Left colon (tissue), 2 donors: ENCODE data around the gene ADAMTS17. TPM values are rescaled to one million over a fixed set of nuclear protein-coding genes. Genes with fewer than 3 reads are reported as not detected.
"Not testable (repeated sequence)": the region's sequence is repeated elsewhere in the genome, so short reads cannot be mapped to it uniquely, and the experiment has no call there.

Experiments
- ATAC-seq: fragments of 200-7000 bp; cut with Tn5 transposase; one replicate; pipeline ENCODE4 v1.9.1; 2020; ENCODE audit warnings: mild to moderate bottlenecking, moderate library complexity
- DNase-seq, 2 donors: peaks; one replicate each; pipeline ENCODE4 v3.0.0-alpha.2; 2020
- intact Hi-C, 2 donors: fragments of 100-400 bp; cut with DNase I in 1 of 2; cut with micrococcal nuclease in 1 of 2; formaldehyde crosslinking; loops; one replicate each; pipeline versions ENCODE4 v1.11.2 to v1.14.0; 2022; cut with DNase I, micrococcal nuclease
- total RNA-seq, 2 donors: library from RNA; stranded (reverse); fragmentation: NEBNext Ultra II Directional; extraction: Animal tissue kit (Norgen Biotek cat#: 25700); gene quantifications; one replicate each; pipeline ENCODE4 v1.2.1, GENCODE V29; 2021
- donor health status: DM: no; HTN: no; CAD: no.
- donor health status: DM: yes; HTN: yes; CAD: no.

ADAMTS17 gene
- total RNA-seq, 2 donors from 2014 or later, result 5.9 to 7.4 TPM

DNA sequence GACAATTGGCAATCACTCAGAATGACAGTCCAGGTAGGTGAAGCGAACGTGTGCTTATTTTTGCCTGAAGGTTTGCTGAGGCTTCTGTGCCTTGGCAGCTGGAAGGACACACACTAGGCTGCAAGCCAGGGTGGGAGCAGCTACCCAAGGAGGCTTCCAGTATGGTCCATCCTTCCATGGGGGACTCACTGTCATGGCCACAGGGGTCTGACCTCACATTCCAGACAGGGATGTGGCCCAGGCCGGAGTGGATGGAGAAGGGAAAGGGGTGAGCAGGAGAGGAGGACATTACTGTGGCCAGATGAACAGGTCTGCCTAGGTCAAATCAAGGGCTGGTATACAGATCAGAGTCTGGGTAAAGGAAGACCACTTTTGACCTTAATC, 247.7 kb downstream of the ADAMTS17 start:
- DNase-seq (no peak), ATAC-seq (no peak)
- intact Hi-C loops, result no loop called here

DNA sequence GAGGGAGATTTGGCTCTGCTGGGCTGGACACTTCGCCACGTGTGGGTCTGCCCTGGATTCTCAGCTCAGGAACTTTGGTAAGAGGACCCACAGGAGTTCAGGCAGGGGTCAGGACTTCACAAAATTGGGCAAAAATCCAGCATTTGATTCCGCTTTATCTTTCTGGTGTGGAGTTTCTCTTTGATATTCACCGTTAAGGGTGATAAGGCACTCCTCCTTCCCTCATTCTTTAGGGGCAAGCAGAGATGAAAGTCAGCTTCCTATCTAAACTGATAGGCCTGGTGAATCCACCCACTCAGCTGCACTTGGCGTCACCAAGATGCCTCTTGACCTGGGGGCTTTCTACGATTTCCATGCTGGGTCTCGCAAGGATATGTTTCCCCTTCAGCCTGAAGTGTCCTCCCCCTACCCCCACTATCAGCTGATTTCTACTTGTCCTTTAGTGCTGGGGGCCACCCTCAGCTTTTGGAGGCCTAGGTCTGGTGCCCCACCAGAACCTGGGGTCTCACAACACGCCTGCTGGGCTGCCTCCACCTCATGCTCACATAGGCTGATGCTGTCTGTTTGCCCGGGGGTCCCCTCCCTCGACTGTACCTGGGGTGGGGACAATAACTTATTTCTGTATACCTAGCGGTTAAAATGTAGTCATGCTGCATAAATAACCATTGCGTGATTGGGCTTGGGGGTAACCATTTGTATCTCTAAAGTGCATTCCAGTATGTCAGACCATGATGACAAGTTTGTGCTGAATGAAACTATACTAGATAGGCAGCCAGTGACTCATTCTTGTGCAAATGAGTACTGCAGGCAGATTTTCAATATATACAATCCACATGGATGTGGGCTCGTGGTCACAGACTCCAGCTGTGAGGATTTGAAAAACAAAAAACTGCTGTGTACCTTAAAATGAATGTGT, 248.3 kb downstream of the ADAMTS17 start:
- ATAC-seq (no peak), DNase-seq (no peak)
- intact Hi-C loops, result no loop called here

DNA sequence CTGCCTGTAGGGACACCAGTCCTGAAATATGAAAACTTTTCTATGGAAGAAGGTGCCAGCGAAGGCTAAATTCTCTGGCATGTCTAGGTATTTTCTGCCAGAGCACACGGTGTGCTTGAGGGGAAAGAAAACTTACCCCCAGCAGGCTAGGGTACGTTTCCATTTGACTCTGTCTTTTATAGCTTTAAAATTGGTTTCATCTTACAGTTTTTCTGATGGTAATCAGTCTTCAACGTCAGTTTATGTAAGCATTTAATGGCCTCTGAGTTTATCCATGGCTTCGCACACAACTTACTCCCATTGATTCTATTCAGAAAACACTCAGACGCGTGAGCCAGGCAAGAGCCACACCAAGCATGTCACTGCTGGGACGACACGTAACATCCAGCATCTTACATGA, 249.7 kb downstream of the ADAMTS17 start:
- intact Hi-C loops, result no loop called here
- no peak for DNase-seq

DNA sequence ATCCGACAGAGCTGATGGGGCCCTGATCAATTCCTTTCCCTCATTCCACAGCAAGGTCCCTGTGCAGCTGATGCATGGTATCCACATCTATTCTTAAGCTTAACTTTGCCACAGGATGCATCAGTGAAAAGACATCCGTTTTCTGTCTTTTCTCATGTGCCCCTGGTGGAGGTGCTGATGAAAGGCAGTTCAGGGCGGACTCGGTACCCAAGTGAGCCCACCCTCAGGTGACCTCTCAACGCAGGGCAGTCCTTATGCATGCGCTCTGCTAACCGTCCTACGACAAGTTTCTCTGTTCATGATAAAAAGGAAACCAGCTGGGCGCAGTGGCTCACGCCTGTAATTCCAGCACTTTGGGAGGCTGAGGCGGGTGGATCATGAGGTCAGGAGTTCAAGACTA, 251.4 kb downstream of the ADAMTS17 start:
- intact Hi-C loops, result no loop called here
- no peak for ATAC-seq
- DNase-seq, result no peak

More for the DNA sequence above, 249.7 kb downstream of the ADAMTS17 start:
- ATAC-seq, result no peak

DNA sequence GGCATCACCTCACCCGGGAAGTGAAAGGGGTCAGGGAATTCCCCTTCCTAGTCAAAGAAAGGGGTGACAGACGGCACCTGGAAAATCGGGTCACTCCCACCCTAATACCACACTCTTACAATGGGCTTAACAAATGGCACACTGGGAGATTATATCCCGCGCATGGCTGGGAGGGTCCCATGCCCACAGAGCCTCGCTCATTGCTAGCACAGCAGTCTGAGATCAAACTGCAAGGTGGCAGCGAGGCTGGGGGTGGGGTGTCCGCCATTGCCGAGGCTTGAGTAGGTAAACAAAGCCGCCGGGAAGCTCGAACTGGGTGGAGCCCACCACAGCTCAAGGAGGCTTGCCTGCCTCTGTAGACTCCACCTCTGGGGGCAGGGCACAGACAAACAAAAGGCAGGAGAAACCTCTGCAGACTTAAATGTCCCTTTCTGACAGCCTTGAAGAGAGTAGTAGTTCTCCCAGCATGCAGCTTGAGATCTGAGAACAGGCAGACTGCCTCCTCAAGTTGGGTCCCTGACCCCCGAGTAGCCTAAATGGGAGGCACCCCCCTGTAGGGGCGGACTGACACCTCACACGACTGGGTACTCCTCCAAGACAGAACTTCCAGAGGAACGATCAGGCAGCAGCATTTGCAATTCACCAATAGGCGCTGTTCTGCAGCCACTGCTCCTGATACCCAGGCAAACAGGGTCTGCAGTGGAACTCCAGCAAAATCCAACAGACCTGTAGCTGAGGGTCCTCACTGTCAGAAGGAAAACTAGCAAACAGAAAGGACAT, 257.5 kb downstream of the ADAMTS17 start:
- intact Hi-C loops, ATAC-seq, DNase-seq: not testable (repeated sequence)

DNA sequence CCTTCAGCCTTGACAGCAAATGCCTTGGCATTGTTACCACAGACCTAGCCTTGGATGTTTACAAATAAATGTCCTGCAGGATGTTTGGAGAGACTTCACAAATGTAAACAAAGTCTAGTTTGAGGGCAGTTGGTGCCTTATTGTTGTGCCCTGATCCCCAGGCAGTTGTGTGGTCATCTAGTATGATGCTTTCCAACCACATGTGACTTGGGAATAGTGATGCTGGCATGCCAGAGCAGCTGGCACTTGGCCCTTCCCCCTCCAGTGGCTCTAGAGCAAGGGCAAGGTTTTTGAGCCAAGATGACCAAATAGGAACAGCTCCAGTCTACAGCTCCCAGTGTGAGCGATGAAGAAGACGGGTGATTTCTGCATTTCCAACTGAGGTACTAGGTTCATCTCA, 258.2 kb downstream of the ADAMTS17 start:
- ATAC-seq (no peak), DNase-seq (no peak)
- intact Hi-C loops, result no loop called here

DNA sequence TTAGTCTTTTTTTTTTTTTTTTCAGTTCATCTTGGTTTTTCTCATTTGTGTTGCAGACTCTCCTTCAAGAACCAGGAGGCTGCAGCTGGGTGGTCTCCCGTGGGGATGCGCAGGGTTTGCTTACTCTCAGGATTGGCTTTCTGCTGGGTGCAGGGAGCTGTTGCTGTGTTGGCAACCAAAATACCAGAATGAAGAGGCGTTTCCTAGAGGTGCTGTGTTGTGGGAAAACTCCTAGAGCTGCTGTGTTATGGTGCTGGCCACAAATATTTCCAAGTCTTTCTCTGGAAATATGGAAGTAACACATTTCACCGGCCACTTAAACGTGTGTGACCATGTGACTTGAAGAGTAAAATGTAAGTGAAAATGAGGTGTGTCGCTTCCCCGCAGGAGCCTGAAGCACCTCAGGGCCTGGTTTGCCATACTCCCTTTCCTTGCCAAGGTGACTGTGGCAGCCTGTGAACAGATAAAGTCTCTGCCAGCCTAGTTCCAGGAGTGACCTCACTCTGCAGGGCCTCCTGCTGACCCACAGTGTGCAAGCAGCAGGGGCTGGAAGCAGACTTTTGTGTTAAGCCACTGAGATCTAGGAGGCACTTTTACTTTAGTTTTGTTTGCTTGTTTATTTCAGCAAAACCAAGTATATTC, 258.9 kb downstream of the ADAMTS17 start:
- DNase-seq, result no peak
- ATAC-seq, result no peak
- intact Hi-C loops, result no loop called here

DNA sequence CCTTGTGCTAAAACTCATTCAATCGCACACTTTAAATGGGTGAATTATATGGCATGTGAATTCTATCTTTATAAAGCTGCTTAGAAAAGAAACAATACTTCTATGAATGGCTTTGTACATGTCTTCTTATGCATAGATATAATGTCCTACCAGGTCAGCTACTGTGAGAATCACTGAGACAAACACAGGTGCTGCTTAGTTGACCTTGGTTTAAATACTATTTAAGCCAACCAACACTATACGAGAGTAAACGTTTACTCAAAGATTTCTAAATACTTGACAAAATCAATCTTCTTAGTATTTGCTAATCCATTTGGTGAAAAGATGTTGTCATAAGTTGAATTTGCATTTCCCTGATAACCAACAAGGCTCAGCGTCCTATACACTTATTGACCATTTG, 260.3 kb downstream of the ADAMTS17 start:
- ATAC-seq (no peak), DNase-seq (no peak)
- intact Hi-C loops, result no loop called here

DNA sequence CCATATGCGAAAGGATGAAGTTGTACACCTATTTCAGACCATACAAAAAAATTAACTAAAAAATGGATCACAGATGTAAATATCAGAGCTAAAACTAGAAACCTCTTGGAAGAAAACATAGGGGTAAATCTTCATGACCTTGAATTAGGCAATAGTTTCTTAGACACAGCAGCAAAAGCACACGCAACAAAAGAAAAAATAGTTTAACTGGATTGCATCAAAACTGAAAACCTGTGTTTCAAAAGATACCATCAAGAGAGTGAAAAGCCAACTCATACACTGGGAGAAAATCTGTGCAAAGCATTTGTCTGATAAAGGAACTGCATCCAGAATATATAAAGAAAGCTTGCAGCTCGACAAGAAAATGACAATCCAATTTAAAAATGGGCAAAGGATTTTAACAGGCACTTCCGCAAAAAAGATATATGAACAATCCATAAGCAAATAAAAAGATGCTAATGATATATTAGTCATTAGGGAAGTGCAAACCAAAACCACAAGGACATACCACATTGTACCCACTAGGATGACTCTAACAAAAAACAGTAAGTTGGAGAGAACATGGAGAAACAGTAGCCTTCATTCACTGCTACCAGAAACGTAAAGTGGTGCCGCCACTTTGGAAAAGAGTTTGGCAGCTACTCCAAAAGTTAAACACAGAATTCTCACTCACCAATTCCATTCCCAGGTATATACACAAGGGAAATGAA, 263.1 kb downstream of the ADAMTS17 start:
- DNase-seq (no peak), ATAC-seq (no peak)
- intact Hi-C loops, result no loop called here

DNA sequence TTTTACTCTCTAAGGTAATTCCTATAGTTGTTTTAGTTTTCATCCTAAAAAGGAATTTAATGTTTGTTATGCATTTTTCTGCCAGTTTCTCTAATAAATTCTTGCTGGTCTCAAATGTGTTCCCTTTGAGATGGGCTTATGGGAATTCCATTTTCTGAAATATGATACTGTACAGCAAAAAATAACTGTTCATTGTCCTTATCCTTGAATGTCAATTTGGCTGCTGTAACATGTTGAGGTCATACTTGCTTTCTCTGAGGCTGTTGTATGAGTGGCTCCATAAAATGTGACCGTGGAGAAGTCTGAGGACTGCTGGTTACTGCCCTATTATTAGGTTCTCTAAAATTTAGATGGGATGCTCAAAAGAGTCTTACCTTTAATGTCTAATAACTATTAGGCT, 266.5 kb downstream of the ADAMTS17 start:
- ATAC-seq (no peak), DNase-seq (no peak)
- intact Hi-C loops, result no loop called here

DNA sequence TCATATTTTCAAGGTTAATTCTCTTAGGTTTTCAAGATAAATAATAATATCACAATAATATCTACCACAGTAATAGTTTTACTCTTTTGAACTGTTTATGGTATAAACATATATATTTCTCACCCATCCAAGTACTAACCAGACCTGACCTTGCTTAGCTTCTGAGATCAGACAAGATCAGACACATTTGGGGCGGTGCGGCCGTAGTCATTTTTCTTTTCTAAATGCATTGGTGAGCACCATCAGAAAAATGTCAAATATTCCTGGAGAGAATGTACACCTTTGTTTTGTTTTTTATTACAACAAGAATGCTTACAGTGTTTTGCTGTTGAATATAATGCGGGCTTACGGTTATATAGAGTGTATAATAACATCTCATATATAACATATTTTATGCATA, 267.8 kb downstream of the ADAMTS17 start:
- ATAC-seq, result no peak
- intact Hi-C loops, result no loop called here
- DNase-seq, result no peak

DNA sequence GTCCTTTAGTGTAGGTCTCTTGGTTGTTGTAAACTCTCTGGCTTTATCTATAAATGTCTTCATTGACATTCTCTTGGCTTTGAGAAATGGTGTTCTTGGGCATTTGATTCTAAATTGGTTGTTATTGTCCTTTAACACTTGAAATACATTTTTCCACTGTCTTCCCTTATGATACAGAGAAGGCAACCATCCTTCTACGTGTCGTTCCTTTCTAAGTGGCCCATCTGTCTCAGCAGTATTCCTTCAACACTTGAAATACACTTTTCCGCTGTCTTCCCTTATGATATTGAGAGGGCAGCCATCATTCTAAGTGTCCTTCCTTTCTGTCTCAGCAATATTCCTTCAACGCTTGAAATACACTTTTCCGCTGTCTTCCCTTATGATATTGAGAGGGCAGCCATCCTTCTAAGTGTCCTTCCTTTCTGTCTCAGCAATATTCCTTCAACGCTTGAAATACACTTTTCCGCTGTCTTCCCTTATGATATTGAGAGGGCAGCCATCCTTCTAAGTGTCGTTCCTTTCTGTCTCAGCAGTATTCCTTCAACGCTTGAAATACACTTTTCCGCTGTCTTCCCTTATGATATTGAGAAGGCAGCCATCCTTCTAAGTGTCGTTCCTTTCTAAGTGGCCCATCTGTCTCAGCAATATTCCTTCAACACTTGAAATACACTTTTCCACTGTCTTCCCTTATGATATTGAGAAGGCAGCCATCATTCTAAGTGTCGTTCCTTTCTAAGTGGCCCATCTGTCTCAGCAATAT, 275.1 kb downstream of the ADAMTS17 start:
- intact Hi-C loops, DNase-seq, ATAC-seq: not testable (repeated sequence)

DNA sequence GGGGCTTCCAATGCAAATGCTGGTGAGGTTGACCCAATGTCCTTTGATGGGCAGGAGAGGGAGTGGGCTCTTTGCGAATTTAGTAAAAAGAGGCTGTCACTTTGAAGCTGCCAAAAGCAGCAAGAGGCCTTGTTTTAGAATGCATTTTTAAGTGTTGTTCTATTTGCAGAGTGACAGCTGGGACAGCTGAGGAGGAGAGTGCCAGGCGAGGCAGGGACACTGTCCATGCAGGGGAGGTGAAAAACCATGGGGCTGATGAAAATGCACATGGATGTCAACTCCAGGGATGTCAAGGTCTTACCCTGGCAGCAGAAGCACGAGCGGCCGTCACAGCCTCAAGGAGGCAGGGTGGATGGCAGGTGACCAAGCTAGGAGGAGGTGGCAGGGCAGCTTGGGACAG, 279.8 kb downstream of the ADAMTS17 start:
- intact Hi-C loops, result no loop called here
- DNase-seq (no peak), ATAC-seq (no peak)

DNA sequence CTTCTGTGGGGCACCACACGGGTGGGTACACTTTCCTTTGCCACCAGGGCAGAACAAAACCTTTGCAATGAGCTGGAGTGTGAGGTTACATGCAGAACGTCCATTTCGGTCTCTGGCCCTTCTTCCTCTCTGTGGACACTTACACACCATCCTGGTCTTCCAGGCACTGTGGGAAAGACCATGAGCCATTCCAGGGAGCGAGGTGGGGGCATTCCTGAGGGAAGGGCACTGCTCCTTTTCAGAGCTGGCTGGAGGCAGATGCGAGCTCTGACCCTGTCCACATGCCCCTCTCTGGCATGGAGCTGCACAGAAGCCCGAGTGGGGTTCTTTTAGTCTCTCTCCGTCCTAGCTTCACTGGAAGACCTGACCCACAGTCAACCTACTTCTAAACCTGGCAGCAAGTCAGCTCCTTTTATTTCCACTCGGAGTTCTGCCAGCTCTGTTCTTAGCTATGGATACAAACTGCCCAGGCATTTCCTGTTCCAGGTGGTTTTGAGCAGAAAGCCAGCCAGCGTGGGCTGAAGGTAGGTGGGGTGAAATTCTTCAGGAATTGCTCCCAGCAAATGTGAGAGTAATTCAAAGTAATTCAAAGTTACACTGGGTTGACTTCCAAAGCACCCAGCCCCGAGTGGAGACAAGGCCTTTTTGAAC, 281.4 kb downstream of the ADAMTS17 start:
- peak; percentile 37 for ATAC-seq
- DNase-seq, result no peak
- intact Hi-C loops, result no loop called here

DNA sequence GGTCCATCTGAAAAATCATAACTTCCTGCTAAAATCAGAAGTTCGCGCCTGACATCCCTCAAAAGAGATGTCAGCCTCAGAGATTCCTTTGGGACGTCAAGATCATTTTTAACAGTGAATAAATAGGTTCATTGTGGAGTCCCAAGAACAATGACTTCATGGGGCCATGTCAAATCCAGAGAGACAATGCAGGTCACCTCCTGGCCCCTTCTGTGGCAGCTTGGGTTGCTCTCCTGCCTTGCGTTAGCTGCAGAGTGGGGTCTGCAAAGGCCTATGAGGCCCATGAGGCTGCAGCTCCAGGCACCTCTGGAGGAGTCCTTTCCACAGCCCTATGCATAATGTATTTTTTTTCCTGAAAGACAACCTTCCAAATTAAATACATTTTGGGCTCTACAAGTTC, 282.3 kb downstream of the ADAMTS17 start:
- DNase-seq (no peak), ATAC-seq (no peak)
- intact Hi-C loops, result no loop called here

DNA sequence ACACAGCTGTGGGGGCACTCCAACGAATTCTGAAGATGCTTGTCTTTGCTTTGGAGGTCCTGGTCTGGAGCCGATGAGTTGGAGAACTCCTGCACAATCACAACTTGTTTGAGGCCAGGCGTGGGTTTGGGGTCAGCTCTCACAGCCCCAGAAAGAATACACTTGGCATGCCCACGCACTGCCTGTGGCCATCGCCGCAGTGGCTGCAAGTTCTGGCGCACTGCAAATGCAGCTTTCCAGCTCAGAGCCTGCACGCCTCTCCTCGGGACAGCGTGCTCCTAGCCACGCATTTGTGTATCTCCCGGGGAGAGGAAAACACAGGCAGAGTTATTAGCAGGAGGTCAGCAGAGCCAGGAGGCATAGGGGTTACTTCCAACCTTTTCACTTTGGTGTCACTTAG, 282.7 kb downstream of the ADAMTS17 start:
- intact Hi-C loops, result no loop called here
- ATAC-seq, result no peak
- DNase-seq, result no peak

DNA sequence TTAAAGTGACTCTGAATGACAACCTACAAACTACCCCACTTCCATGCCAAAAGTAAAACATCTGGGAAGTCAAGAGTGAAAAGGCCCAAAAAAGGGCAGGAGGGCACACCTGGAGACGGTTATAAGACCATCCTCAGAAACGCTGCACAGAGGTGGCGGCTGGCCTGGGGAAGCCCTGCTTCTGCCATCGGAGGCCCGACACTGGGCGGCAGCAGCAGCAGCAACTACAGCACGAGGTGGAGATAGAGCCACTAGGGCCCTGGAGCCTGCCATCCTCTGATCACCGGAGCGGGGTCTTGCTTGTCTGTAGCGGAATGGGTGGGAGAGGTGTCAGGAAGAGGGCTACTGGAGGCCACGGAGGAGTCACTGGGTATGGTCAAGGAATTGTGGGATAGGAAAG, 283.3 kb downstream of the ADAMTS17 start:
- intact Hi-C loops, result no loop called here
- ATAC-seq (no peak), DNase-seq (no peak)

DNA sequence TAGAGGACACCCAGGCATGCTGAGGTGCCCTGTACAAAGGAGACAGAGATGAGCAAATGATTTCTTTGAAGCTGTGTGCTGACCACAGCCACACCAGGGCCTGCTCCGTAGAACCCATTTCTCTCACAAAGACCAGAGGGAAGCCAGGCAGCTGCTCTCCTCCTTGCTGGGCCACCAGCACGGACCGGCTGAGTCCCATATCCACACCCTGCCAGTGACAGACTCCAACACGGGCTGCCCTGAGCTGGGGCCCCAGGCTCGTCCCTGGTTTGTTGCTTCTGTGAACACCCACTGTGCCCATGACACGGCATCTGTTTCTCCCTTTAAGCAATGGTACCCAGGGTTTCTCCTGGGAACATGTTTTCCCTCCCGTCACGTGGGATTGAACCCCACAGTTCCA, 284.5 kb downstream of the ADAMTS17 start:
- ATAC-seq, result no peak
- intact Hi-C loops, result no loop called here
- DNase-seq, result no peak
